Measurements from ENCODE around the gene ASCL3. TPM values are rescaled to one million over a fixed set of nuclear protein-coding genes. Genes with fewer than 3 reads are reported as not detected.

The ASCL3 gene
- total and polyA plus RNA-seq, 2 donors (not counting 1 experiment from before 2014, with no cell fraction given) = not detected

DNA sequence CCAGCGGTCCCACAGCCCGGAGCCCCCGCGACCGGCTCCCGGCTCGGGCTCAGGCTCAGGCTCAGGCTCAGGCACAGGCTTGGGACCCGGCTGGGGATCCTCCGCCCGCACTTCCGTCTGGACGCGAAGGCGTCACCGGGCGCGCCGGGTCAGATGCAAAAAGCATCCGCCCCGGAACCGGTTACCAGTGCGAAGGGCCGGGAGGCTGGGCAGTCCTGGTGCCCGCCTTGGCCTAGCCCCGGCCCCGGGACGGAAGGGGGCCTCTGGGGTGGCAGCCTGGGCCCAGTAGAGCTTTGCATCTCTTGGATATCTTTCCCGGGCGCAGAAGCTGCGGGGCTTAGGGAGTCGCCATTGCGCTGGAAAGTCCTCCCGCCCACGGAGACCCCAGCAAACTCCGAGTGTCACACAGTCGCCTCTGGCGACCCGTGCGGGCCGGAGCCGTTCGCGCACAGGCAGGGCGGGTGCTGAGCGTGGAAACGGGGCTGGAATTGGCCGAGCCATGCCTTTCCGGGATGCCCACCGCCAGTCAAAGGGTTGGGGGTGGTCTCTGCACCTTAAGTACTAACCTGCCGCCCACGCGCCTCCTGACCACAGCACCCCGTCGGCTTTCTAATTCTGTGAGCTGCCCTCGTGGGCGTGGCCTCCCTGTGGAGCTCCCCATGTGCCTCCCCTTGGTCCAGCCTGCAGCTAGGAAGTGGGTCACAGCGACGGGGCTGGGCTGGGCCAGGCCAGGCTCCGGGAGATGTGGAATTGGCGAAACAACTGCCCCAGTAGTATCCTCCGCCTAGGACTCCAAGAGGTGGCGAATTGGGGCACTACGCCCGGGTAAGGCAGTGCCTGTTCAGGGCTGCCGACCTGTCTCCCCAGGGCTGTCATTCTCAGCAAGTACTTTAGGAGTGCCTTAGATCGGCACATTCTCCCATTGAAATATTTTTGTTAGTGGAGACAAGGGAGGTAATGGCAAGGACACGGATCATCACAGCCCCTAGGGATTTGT, 21.8 kb upstream of the ASCL3 start, which contains the start of gene TMEM9B:
Gene TMEM9B, minus strand, starts transcription at position 119 of the 997 bp plus-strand sequence. CDS start 129 bp downstream, outside the sequence.
- peak within 1 kb of the TSS; percentile 93 for H3K27ac Mint-ChIP-seq
- H3K9me3 ChIP-seq (ENCODE audit: control extremely low read depth in 1 of 3, control insufficient read depth in 2 of 3, insufficient read depth in 1 of 3, low read length in 2 of 3) = no peaks in the 10 kb centered on the region
- no peaks in the 10 kb centered on the region for H3K9me3 Mint-ChIP-seq (ENCODE audit: insufficient read depth)
- H3K4me1 Mint-ChIP-seq = peaks cover 35% of the 10 kb centered on the region
- H4K20me1 ChIP-seq (ENCODE audit: control insufficient read depth, insufficient read depth, low read length, poor library complexity, severe bottlenecking) = peaks cover 9% of the 10 kb centered on the region
- H3K36me3 ChIP-seq (replicated peaks in 1 of 2; ENCODE audit: control extremely low read depth in 1 of 2, control insufficient read depth in 1 of 2, extremely low read depth in 1 of 2, insufficient read depth in 2 of 2, low read length in 1 of 2) = peaks cover 0 to 7% of the 10 kb centered on the region in 2 experiments
- H3K4me3 ChIP-seq (ENCODE audit: control extremely low read depth in 1 of 5, extremely low read depth in 1 of 5, insufficient read depth in 1 of 5, low read depth in 2 of 5, low read length in 4 of 5) = peak within 1 kb of the TSS; percentile 50 to 89 (median 85)
- CTCF ChIA-PET = interaction anchor here (0.9 to 2.6 kb wide), 6 partner anchors 16 to 542 kb away, joined by 3 to 9 read pairs (median 4); partner anchors contain the start of genes RPL27A and TRIM66
- H3K9ac ChIP-seq (ENCODE audit: low read length) = peak within 1 kb of the TSS; percentile 91
- peak within 1 kb of the TSS; percentile 97 for H3K4me2 ChIP-seq (replicated peaks; ENCODE audit: low read depth, low read length, poor library complexity, severe bottlenecking)
- peaks cover 15 to 20% of the 10 kb centered on the region in 2 donors for H3K4me1 ChIP-seq (ENCODE audit: control insufficient read depth in 2 of 2, insufficient read depth in 2 of 2, low read length in 2 of 2)
- peaks cover 46% of the 10 kb centered on the region for H3K79me2 ChIP-seq (ENCODE audit: control insufficient read depth, insufficient read depth, low read length)
- H3K27me3 Mint-ChIP-seq = no peaks in the 10 kb centered on the region
- peak within 1 kb of the TSS; percentile 92 for H2AFZ ChIP-seq (ENCODE audit: insufficient read depth, low read depth, low read length, poor library complexity, severe bottlenecking)
- peak; percentile 91 for DNase-seq
- under 1% methylated on average over 66 of the region's 67 CpGs for WGBS (ENCODE audit: insufficient coverage)
- no peak for TF ChIP-seq EZH2 (IDR thresholded peaks at IDR 0.05; ENCODE audit: borderline replicate concordance, insufficient read depth, low read depth, low read length, poor library complexity, severe bottlenecking)
- TF ChIP-seq, protein P1, sequence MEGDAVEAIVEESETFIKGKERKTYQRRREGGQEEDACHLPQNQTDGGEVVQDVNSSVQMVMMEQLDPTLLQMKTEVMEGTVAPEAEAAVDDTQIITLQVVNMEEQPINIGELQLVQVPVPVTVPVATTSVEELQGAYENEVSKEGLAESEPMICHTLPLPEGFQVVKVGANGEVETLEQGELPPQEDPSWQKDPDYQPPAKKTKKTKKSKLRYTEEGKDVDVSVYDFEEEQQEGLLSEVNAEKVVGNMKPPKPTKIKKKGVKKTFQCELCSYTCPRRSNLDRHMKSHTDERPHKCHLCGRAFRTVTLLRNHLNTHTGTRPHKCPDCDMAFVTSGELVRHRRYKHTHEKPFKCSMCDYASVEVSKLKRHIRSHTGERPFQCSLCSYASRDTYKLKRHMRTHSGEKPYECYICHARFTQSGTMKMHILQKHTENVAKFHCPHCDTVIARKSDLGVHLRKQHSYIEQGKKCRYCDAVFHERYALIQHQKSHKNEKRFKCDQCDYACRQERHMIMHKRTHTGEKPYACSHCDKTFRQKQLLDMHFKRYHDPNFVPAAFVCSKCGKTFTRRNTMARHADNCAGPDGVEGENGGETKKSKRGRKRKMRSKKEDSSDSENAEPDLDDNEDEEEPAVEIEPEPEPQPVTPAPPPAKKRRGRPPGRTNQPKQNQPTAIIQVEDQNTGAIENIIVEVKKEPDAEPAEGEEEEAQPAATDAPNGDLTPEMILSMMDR (IDR thresholded peaks at IDR 0.05) = no peak
- ATAC-seq (ENCODE audit: low read depth) = peak; percentile 84
- no peaks in the 10 kb centered on the region for H3K27me3 ChIP-seq (replicated peaks in 1 of 4; ENCODE audit: control extremely low read depth in 1 of 4, control insufficient read depth in 3 of 4, insufficient read depth in 4 of 4, low read length in 3 of 4)
- POLR2A ChIA-PET = interaction anchor here (0.5 to 1.7 kb wide), 5 partner anchors 276 to 498 kb away, joined by 4 to 6 read pairs (median 5); partner anchors contain the start of gene ZNF143
- intact Hi-C loops (cut with micrococcal nuclease) = loop anchor here (1.0 to 10.0 kb wide), 5 partner anchors 40 to 760 kb away; partner anchors contain the start of genes NRIP3, RPL27A and TRIM66
- H3K4me3 Mint-ChIP-seq = peak within 1 kb of the TSS; percentile 96
- peak within 1 kb of the TSS; percentile 89 to 94 for H3K27ac ChIP-seq (ENCODE audit: low read length in 2 of 2)
